AG04450 (cell line): ENCODE measurements around the gene SPATA21. TPM values are rescaled to one million over a fixed set of nuclear protein-coding genes. Genes with fewer than 3 reads are reported as not detected.

Experiments used
- CTCF ChIA-PET: fragments of 300-600, 350-600 bp; formaldehyde crosslinking; extraction: SDS; loops from one replicate; lab custom pipeline; 2022; ENCODE audit warnings: antibody characterized with exemption, inconsistent platforms; lab: Charles Lee
- POLR2A ChIA-PET: fragments of 350-600 bp; formaldehyde crosslinking; extraction: SDS; loops from one replicate; lab custom pipeline; 2021; ENCODE audit warnings: antibody characterized with exemption, inconsistent platforms; lab: Yijun Ruan, JAX
- DNase-seq: peaks from one replicate; pipeline ENCODE4 v3.0.0-alpha.2; 2011; ENCODE audit warnings: low read depth, low spot score
- H3K27ac ChIP-seq: one replicate; pipeline ENCODE4 v1.5.1; 2012; ENCODE audit warnings: low read depth, low read length, control low read depth
- H3K27me3 ChIP-seq: one replicate; pipeline ENCODE4 v1.6.0; 2012; ENCODE audit warnings: low read length; ENCODE audit not compliant: control insufficient read depth, insufficient read depth
- H3K4me3 ChIP-seq: 2 replicates; pipeline ENCODE4 v1.5.1; 2011; ENCODE audit warnings: mild to moderate bottlenecking, low read depth, low read length, control low read depth
- H3K9me3 ChIP-seq: 2 replicates; pipeline ENCODE4 v1.5.1; 2012; ENCODE audit warnings: low read length; ENCODE audit not compliant: control insufficient read depth, insufficient read depth
- polyA plus RNA-seq: library from polyadenylated mRNA; depleted of rRNA; stranded (reverse); fragments of >200 nt; gene quantifications from 2 replicates; pipeline ENCODE4 v1.2.3, GENCODE V29; 2011
- TF ChIP-seq, protein P1 (sequence below): IDR thresholded peaks from 2 replicates; pipeline ENCODE4 v1.5.1; 2011; ENCODE audit warnings: low read depth, low read length, control low read depth, inconsistent platforms

The SPATA21 gene
- polyA plus RNA-seq, 1 experiment: 0.04 TPM

DNA sequence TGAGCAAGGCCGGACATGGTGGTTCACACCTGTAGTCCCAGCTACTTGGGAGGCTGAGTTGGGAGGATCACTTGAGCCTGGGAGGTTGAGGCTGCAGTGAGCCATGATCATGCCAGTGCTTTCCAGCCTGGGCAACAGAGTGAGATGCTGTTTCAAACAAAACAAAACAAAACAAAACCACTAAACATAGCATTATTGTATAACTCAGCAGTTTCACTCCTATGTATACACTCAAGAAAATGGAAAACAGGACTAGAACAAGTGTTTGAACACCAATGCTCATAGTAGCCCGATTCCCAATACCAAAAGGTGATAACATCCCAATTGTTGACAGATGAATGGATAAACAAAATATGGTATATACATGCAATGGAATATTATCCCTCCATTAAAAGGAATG is 1.3 kb upstream of the SPATA21 start:
- TF ChIP-seq, protein P1, sequence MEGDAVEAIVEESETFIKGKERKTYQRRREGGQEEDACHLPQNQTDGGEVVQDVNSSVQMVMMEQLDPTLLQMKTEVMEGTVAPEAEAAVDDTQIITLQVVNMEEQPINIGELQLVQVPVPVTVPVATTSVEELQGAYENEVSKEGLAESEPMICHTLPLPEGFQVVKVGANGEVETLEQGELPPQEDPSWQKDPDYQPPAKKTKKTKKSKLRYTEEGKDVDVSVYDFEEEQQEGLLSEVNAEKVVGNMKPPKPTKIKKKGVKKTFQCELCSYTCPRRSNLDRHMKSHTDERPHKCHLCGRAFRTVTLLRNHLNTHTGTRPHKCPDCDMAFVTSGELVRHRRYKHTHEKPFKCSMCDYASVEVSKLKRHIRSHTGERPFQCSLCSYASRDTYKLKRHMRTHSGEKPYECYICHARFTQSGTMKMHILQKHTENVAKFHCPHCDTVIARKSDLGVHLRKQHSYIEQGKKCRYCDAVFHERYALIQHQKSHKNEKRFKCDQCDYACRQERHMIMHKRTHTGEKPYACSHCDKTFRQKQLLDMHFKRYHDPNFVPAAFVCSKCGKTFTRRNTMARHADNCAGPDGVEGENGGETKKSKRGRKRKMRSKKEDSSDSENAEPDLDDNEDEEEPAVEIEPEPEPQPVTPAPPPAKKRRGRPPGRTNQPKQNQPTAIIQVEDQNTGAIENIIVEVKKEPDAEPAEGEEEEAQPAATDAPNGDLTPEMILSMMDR: no peak
- H3K4me3 ChIP-seq: no peak overlapping the region
- peaks cover under 1% of the 10 kb centered on the region for H3K27me3 ChIP-seq
- DNase-seq: no peak
- CTCF ChIA-PET: interaction anchor here (0.7 kb wide), 1 partner anchor 11 kb away, joined by 4 read pairs; no protein-coding TSS in a partner anchor
- H3K27ac ChIP-seq: no peak overlapping the region
- POLR2A ChIA-PET: no interaction called here
- H3K9me3 ChIP-seq: peaks cover 6% of the 10 kb centered on the region; the same call in 1 of the 2 replicates

DNA sequence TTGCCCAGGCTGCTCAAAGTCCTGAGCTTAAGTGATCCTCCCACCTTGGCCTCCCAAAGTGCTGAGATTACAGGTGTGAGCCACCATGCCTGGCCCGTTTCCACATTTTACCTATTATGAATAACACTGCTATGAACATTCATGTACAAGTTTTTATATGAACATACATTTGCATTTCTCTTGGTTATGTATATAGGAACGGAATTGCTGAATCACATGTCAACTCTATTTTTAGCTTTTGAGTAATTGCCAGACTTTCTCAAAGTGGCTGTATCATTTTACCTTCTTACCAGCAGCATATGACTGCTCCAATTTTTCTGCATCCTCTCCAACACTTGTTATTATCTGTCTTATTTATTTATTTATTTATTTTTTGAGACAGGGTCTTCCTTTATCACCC is 2.7 kb downstream of the SPATA21 start:
- H3K4me3 ChIP-seq: no peak overlapping the region
- H3K9me3 ChIP-seq: no peaks in the 10 kb centered on the region
- H3K27ac ChIP-seq: no peak overlapping the region
- DNase-seq: no peak
- TF ChIP-seq, protein P1: no peak
- CTCF ChIA-PET: interaction anchor here (0.7 kb wide), 1 partner anchor 352 kb away, joined by 4 read pairs; no protein-coding TSS in a partner anchor
- POLR2A ChIA-PET: interaction anchor here (0.6 kb wide), 1 partner anchor 61 kb away, joined by 8 read pairs; no protein-coding TSS in a partner anchor
- peaks cover 12% of the 10 kb centered on the region for H3K27me3 ChIP-seq

DNA sequence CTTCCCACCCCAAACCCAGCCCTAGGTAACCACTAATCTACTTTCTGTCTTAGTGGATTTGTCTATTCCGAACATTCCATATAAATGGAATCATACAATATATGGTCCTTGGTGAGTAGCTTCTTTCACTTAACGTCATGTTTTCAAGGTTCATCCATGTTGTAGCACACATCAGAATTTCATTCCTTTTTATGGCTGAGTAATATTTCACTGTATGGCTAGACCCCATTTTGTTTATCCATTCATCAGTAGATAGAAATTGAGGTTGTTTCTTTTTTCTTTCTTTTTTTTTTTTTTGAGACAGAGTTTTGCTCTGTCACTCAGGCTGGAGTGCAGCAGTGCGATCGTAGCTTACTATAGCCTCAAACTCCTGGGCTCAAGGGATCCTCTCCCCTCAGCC is 3.2 kb downstream of the SPATA21 start:
- DNase-seq: no peak

DNA sequence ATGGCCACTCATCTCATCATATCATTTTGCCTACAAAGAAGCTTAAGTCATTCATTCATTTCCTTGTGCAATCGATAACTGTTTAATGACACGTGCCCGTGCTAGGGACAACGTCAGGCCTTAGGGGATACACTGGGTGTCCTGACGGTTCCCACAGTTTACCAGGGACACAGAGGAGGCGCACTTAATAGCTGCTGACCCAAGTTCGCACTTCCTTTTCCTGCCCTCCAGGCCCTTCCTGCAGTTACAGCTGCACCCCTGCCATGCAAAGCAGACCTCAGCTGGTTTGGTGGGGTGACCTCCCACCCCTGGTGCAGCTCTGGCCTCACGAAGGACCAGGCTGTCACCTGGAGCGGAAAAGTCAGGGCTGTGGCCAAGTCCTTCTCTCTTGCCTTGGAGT is 4.2 kb downstream of the SPATA21 start:
- Histone ChIP-seq H3K9me3 (no peaks in the 10 kb centered on the region), H3K4me3 (no peak overlapping the region), H3K27me3 (peaks cover 12% of the 10 kb centered on the region), H3K27ac (no peak overlapping the region)
- ChIA-PET POLR2A (no interaction called here), CTCF (no interaction called here)
- no peak for DNase-seq
- TF ChIP-seq, protein P1: no peak

More for the DNA sequence above, 3.2 kb downstream of the SPATA21 start:
- no peaks in the 10 kb centered on the region for H3K9me3 ChIP-seq
- CTCF ChIA-PET: interaction anchor here (0.7 kb wide), 2 partner anchors 45 to 351 kb away, joined by 4 read pairs; no protein-coding TSS in a partner anchor
- no peak overlapping the region for H3K4me3 ChIP-seq
- POLR2A ChIA-PET: interaction anchor here (0.6 kb wide), 1 partner anchor 61 kb away, joined by 8 read pairs; no protein-coding TSS in a partner anchor
- TF ChIP-seq, protein P1: no peak
- peaks cover 12% of the 10 kb centered on the region for H3K27me3 ChIP-seq
- H3K27ac ChIP-seq: no peak overlapping the region

DNA sequence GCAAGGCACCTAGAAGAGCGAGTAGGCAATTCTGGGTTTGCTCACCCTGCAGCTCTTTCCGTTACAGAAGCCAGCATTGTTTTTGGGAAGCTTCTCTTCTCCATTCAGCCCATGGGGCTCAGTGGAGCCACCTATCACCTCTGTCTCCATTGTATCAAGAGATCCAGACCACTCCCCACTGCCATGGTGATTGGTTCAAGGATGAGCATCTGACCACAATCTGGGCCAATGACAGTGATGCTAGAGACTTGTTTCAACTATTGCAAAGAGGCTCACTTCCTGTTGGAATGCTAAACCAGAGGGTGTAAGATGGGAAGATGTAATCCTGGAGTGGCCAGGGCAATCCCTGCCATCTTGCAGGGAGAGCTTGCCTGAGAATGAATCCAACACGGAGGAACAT is 6.6 kb downstream of the SPATA21 start:
- peaks cover 12% of the 10 kb centered on the region for H3K27me3 ChIP-seq
- no peak overlapping the region for H3K4me3 ChIP-seq
- TF ChIP-seq, protein P1: no peak
- H3K27ac ChIP-seq: no peak overlapping the region
- H3K9me3 ChIP-seq: no peaks in the 10 kb centered on the region
- CTCF ChIA-PET: interaction anchor here (1.4 kb wide), 1 partner anchor 10 kb away, joined by 7 read pairs; the partner anchor contains the start of gene NECAP2
- POLR2A ChIA-PET: no interaction called here
- no peak for DNase-seq
